ENCODE results near the gene ONECUT3.

Gene ONECUT3

DNA sequence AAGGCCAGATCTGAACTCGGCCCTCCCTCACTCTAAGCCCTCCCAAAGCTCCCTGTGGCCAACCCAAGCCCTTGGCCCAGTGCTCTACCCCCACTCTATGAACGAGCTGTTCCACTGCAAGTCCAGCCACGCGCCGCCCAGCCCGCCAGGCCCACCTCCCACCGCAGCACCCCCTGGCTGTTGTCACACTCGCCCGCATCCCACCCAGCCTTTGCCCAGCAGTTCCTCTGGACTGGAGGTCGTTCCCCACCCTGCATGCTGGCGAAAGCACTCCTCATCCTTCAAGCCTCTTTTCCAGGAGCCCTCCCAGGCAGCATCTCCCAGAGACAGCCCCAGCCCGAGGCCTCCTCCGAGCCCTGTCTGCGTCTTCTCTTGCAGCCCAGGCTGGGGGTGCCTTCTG is 33.1 kb upstream of the ONECUT3 start:
- FAIRE-seq (no peak), DNase-seq (ENCODE audit: insufficient read length) (no peak)
- TF ChIP-seq TAF1 (IDR thresholded peaks at IDR 0.05; ENCODE audit: borderline replicate concordance, low read depth, low read length) (no peak), POLR2A (IDR thresholded peaks at IDR 0.05; ENCODE audit: low read depth, low read length) (no peak), POLR2AphosphoS5 (IDR thresholded peaks at IDR 0.05; ENCODE audit: low read depth, low read length) (no peak)

DNA sequence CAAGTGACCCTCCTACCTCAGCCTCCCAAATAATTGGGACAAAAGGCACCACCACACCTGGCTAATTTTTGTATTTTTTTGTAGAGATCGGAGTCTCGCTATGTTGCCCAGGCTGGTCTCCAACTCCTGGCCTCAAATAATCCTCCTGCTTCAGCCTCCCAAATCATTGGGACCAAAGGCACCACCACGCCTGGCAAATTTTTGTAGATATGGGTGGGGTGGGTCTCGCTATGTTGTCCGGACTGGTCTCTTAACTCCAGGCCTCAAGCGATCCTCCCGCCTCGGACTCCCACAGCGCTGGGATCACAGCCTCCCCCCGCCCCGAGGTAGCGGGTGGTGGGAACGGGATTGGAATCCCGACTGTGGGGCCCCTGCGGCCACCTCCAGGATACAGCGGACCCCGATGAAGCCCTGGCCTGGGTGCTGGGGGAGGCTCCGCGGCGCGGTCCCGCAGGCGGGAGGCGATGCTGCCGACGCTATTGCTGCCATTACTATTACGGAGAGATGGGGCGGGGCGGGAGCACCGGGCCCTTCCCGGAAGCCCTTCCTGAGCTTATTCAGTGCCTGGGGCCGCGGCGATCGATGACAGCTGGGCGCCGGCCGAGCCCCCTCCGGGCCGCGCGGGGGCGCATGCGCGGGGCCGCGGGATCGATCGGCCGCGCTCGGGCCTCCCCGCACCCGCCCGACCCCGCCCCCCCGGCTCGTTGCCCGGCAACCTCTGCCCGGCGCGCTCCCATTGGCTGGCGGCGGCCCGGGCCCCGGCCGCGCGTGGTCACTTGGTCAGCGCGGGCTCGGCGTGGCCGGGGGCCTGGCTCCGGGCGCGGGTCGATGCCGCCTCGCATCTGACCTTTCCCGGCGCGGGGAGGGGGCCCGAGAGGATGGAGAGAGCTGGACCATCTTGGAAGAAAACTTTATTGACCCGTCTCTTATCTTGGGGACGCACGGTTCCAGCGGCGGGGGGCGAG is 27.9 kb upstream of the ONECUT3 start:
- no peak for DNase-seq (ENCODE audit: insufficient read length)
- TF ChIP-seq POLR2A (IDR thresholded peaks at IDR 0.05; ENCODE audit: low read depth, low read length) (no peak), TAF1 (IDR thresholded peaks at IDR 0.05; ENCODE audit: borderline replicate concordance, low read depth, low read length) (no peak), POLR2AphosphoS5 (IDR thresholded peaks at IDR 0.05; ENCODE audit: low read depth, low read length) (no peak)
- FAIRE-seq: no peak

- no peak for FAIRE-seq
- no peak for DNase-seq (ENCODE audit: insufficient read length)
- TF ChIP-seq TAF1 (IDR thresholded peaks at IDR 0.05; ENCODE audit: borderline replicate concordance, low read depth, low read length): no peak
- no peak for TF ChIP-seq POLR2A (IDR thresholded peaks at IDR 0.05; ENCODE audit: low read depth, low read length)
Measured at GRCh38 chr19:1728816-1729567, 24.3 kb upstream of the ONECUT3 start.

- FAIRE-seq (no peak), DNase-seq (ENCODE audit: insufficient read length) (no peak)
- TF ChIP-seq TAF1 (IDR thresholded peaks at IDR 0.05; ENCODE audit: borderline replicate concordance, low read depth, low read length) (no peak), POLR2A (IDR thresholded peaks at IDR 0.05; ENCODE audit: low read depth, low read length) (no peak), POLR2AphosphoS5 (IDR thresholded peaks at IDR 0.05; ENCODE audit: low read depth, low read length) (no peak)
Measured at GRCh38 chr19:1729568-1729925, 23.8 kb upstream of the ONECUT3 start.

DNA sequence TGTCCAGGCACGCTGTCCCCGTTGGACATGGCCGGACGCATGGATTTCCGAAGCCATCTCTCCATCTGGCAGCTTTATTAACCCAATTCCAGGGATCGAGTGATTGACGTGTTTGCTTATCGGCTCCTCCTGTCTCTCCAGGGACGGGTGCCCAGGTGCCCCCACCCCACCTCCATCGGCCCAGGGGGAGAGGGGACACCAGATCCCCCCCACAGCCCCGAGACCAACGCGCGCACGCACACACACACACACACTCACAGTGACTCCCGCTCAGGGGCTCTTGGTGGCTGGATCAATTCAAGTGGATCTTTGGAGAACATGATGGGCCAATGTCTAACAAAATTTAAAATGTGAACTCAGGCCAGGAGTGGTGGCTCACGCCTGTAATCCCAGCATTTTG is 23.1 kb upstream of the ONECUT3 start:
- DNase-seq (ENCODE audit: insufficient read length): no peak
- FAIRE-seq: no peak
- TF ChIP-seq POLR2A (IDR thresholded peaks at IDR 0.05; ENCODE audit: low read depth, low read length) (no peak), POLR2AphosphoS5 (IDR thresholded peaks at IDR 0.05; ENCODE audit: low read depth, low read length) (no peak), TAF1 (IDR thresholded peaks at IDR 0.05; ENCODE audit: borderline replicate concordance, low read depth, low read length) (no peak)

GRCh38 chr19:1734321-1734966 is 18.9 kb upstream of the ONECUT3 start:
- TF ChIP-seq POLR2AphosphoS5 (IDR thresholded peaks at IDR 0.05; ENCODE audit: low read depth, low read length) (no peak), TAF1 (IDR thresholded peaks at IDR 0.05; ENCODE audit: borderline replicate concordance, low read depth, low read length) (no peak), POLR2A (IDR thresholded peaks at IDR 0.05; ENCODE audit: low read depth, low read length) (no peak)
- FAIRE-seq: no peak
- DNase-seq (ENCODE audit: insufficient read length): no peak

GRCh38 chr19:1736280-1736679 is 17.0 kb upstream of the ONECUT3 start:
- no peak for TF ChIP-seq POLR2A (IDR thresholded peaks at IDR 0.05; ENCODE audit: low read depth, low read length)
- no peak for TF ChIP-seq POLR2AphosphoS5 (IDR thresholded peaks at IDR 0.05; ENCODE audit: low read depth, low read length)
- TF ChIP-seq TAF1 (IDR thresholded peaks at IDR 0.05; ENCODE audit: borderline replicate concordance, low read depth, low read length): no peak
- FAIRE-seq: no peak
- DNase-seq (ENCODE audit: insufficient read length): no peak

GRCh38 chr19:1736927-1737326 is 16.4 kb upstream of the ONECUT3 start:
- no peak for DNase-seq (ENCODE audit: insufficient read length)
- FAIRE-seq: no peak
- TF ChIP-seq POLR2A (IDR thresholded peaks at IDR 0.05; ENCODE audit: low read depth, low read length) (no peak), POLR2AphosphoS5 (IDR thresholded peaks at IDR 0.05; ENCODE audit: low read depth, low read length) (no peak), TAF1 (IDR thresholded peaks at IDR 0.05; ENCODE audit: borderline replicate concordance, low read depth, low read length) (no peak)

GRCh38 chr19:1739960-1740629 is 13.2 kb upstream of the ONECUT3 start:
- DNase-seq (ENCODE audit: insufficient read length): no peak
- TF ChIP-seq POLR2AphosphoS5 (IDR thresholded peaks at IDR 0.05; ENCODE audit: low read depth, low read length): no peak
- no peak for TF ChIP-seq TAF1 (IDR thresholded peaks at IDR 0.05; ENCODE audit: borderline replicate concordance, low read depth, low read length)
- TF ChIP-seq POLR2A (IDR thresholded peaks at IDR 0.05; ENCODE audit: low read depth, low read length): no peak
- no peak for FAIRE-seq

- DNase-seq (ENCODE audit: insufficient read length) (no peak), FAIRE-seq (no peak)
- TF ChIP-seq POLR2A (IDR thresholded peaks at IDR 0.05; ENCODE audit: low read depth, low read length) (no peak), TAF1 (IDR thresholded peaks at IDR 0.05; ENCODE audit: borderline replicate concordance, low read depth, low read length) (no peak), POLR2AphosphoS5 (IDR thresholded peaks at IDR 0.05; ENCODE audit: low read depth, low read length) (no peak)
Measured at GRCh38 chr19:1742989-1743696, 10.2 kb upstream of the ONECUT3 start.

All from GM12892 (cell line).